Measurements from ENCODE around the gene RAB27A. TPM values are rescaled to one million over a fixed set of nuclear protein-coding genes. Genes with fewer than 3 reads are reported as not detected.
A peak's percentile ranks its signal among the peaks of the same experiment; 100 is the strongest.

The RAB27A gene
- total RNA-seq, 4 donors from 2014 or later = 15.8 to 22.0 (median 19.8) TPM

DNA sequence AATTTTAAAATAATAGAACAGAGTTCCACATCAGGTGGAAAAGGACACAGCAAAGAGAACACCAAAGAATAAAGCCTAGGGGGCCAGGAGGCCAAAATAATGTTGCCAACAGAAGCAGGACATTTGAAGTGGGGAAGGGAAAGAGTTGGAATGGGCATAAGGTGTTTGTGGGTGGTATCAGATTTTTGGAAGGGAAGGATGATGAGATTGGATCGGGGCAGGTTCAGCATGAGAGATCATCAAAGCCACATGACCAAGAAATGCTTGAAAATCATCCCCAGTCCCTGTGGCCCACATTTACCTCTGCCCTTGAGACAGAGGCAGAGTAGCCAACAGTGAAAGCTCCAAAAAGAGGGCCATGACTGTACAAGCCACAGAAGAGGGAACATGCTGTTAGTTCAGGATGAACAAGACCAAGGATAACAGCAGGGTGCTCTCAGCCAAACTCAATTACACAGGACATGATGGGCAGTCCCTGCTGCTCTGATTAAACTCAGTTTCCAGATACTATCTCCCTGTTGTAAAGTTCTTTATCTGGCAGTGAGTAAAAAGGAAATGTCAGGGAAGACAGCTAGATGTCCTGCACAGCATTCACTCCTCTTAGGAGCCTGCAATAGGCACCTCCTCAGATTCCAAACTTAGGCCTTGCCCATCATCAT lies 32.5 kb downstream of the RAB27A start:
- intact Hi-C loops (cut with DNase I) = no loop called here
- TF ChIP-seq POLR2A (IDR thresholded peaks at IDR 0.05; ENCODE audit: low read depth) (no peak), EP300 (IDR thresholded peaks at IDR 0.05) (no peak), POLR2AphosphoS5 (IDR thresholded peaks at IDR 0.05) (no peak)
- TF ChIP-seq, protein P1, sequence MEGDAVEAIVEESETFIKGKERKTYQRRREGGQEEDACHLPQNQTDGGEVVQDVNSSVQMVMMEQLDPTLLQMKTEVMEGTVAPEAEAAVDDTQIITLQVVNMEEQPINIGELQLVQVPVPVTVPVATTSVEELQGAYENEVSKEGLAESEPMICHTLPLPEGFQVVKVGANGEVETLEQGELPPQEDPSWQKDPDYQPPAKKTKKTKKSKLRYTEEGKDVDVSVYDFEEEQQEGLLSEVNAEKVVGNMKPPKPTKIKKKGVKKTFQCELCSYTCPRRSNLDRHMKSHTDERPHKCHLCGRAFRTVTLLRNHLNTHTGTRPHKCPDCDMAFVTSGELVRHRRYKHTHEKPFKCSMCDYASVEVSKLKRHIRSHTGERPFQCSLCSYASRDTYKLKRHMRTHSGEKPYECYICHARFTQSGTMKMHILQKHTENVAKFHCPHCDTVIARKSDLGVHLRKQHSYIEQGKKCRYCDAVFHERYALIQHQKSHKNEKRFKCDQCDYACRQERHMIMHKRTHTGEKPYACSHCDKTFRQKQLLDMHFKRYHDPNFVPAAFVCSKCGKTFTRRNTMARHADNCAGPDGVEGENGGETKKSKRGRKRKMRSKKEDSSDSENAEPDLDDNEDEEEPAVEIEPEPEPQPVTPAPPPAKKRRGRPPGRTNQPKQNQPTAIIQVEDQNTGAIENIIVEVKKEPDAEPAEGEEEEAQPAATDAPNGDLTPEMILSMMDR (IDR thresholded peaks at IDR 0.05) = no peak
- 100% methylated on average over 1 of the region's 1 CpG for WGBS
- no peak overlapping the region for H3K4me3 ChIP-seq
- H3K4me1 ChIP-seq = peaks cover 0 to 19% (median 5%) of the 10 kb centered on the region in 4 donors
- DNase-seq (ENCODE audit: extremely low spot score) = no peak
- no peak overlapping the region for H3K27ac ChIP-seq (replicated peaks in 1 of 4)
- no peaks in the 10 kb centered on the region for H3K9me3 ChIP-seq
- H3K36me3 ChIP-seq = no peaks in the 10 kb centered on the region
- H3K27me3 ChIP-seq = no peaks in the 10 kb centered on the region

DNA sequence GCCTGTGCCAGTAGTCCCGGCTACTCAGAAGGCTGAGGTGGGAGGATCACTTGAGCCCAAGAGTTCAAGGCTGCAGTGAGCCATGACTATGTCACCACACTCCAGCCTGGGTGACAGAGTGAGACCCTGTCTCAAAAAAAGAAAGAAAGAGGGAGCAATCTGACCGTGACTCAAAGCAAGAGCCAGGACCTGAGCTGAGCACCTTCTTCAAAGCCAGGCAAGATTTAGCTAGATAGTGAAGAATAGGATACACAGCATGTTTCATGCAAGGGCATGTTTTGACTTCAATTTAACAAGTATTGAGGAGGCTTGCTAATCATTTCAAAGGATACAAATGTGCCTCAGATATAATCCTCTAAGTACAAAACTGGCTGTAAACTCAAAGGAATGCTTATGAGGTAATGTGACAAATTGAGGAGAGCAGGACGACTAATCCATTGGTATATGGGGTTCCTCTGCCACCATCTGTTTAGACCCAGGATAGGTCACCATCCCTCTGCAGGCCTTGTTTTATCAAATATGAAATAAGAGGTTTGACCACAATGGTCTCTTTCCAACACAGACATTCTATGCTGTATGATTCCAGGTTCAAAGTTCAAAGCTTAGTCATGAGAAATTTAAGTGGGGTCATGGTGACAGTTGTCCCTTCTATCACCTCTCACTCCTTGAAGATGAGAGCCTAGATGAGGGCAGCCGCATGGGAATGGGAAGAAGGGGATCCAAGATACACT lies 33.2 kb downstream of the RAB27A start:
- H3K4me3 ChIP-seq = no peak overlapping the region
- intact Hi-C loops (cut with DNase I) = no loop called here
- peaks cover 0 to 19% (median 5%) of the 10 kb centered on the region in 4 donors for H3K4me1 ChIP-seq
- TF ChIP-seq POLR2AphosphoS5 (IDR thresholded peaks at IDR 0.05) = no peak
- TF ChIP-seq EP300 (IDR thresholded peaks at IDR 0.05) = no peak
- TF ChIP-seq, protein P1 (IDR thresholded peaks at IDR 0.05) = no peak
- no peak for TF ChIP-seq POLR2A (IDR thresholded peaks at IDR 0.05; ENCODE audit: low read depth)
- no peak overlapping the region for H3K27ac ChIP-seq (replicated peaks in 1 of 4)
- no peak for DNase-seq (ENCODE audit: extremely low spot score)
- H3K9me3 ChIP-seq = no peaks in the 10 kb centered on the region
- H3K27me3 ChIP-seq = no peaks in the 10 kb centered on the region
- no peaks in the 10 kb centered on the region for H3K36me3 ChIP-seq
- WGBS = 91% methylated on average over 4 of the region's 4 CpGs

- H3K4me1 ChIP-seq = peaks cover 0 to 19% (median 7%) of the 10 kb centered on the region in 4 donors
- WGBS = 70% methylated on average over 5 of the region's 5 CpGs
- intact Hi-C loops (cut with DNase I) = no loop called here
- no peak for TF ChIP-seq EP300 (IDR thresholded peaks at IDR 0.05)
- TF ChIP-seq, protein P1 (IDR thresholded peaks at IDR 0.05) = no peak
- no peak for TF ChIP-seq POLR2A (IDR thresholded peaks at IDR 0.05; ENCODE audit: low read depth)
- no peak for TF ChIP-seq POLR2AphosphoS5 (IDR thresholded peaks at IDR 0.05)
- H3K4me3 ChIP-seq = peak overlapping the region in 1 of 4 donors; percentile 18
- H3K9me3 ChIP-seq = no peaks in the 10 kb centered on the region
- no peak for DNase-seq (ENCODE audit: extremely low spot score)
- H3K27ac ChIP-seq (replicated peaks in 1 of 4) = no peak overlapping the region
- H3K27me3 ChIP-seq = no peaks in the 10 kb centered on the region
- H3K36me3 ChIP-seq = no peaks in the 10 kb centered on the region
Measured at GRCh38 chr15:55255714-55256113, 33.9 kb downstream of the RAB27A start.

DNA sequence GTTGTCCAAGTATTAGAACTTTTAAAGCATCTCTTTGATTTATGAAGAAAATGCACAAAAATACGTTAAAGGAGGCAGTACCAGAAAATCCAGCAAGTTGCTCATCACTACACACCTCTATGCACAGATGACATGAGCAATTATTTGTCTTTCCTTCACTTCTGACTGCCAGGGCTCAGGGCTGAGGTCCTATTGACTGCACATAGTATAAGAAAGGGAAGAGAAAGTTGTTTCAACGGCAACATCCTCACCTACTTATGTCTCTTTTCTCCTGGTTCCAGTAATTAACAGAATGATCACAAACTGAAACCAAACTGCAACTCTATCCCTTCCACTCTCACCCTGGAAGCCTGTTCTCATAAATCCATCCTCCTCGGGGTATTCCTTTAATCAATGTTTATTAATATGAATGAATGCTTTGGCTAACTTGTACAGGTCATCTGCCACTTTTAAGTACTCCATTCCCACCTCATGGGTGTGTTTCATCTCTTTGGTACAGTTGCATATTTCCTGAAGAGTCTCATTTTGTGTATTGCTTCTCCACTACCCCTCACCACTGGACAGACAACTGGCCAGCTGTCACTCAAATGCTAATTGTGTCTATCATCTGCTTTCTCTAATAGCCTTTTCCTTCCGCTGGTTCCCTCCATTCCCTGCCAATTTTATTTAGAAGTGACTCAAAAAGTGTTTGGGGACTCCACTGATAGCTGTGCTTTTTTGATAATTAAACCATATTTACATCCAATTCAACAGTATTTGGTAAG lies 34.5 kb downstream of the RAB27A start:
- Histone ChIP-seq H3K4me1 (peaks cover 0 to 19% (median 8%) of the 10 kb centered on the region in 4 donors), H3K4me3 (peak overlapping the region in 1 of 4 donors; percentile 18), H3K27me3 (no peaks in the 10 kb centered on the region), H3K27ac (replicated peaks in 1 of 4) (no peak overlapping the region), H3K9me3 (no peaks in the 10 kb centered on the region), H3K36me3 (no peaks in the 10 kb centered on the region)
- TF ChIP-seq, protein P1 (IDR thresholded peaks at IDR 0.05) = no peak
- TF ChIP-seq POLR2AphosphoS5 (IDR thresholded peaks at IDR 0.05) (no peak), EP300 (IDR thresholded peaks at IDR 0.05) (no peak), POLR2A (IDR thresholded peaks at IDR 0.05; ENCODE audit: low read depth) (no peak)
- DNase-seq (ENCODE audit: extremely low spot score) = no peak
- WGBS = 74% methylated on average over 4 of the region's 4 CpGs
- intact Hi-C loops (cut with DNase I) = no loop called here

Data from esophagus muscularis mucosa (tissue), 4 donors.